Caco-2 (cell line): ENCODE results near the gene POGLUT2. TPM values are rescaled to one million over a fixed set of nuclear protein-coding genes. Genes with fewer than 3 reads are reported as not detected.

ENCODE experiments used
- BruUV-seq: library from RNA; stranded (reverse); fragments of 400-500 nt; replicated peaks from 2 replicates; lab custom pipeline; 2021; lab: Mats Ljungman, UMichigan
- CTCF ChIA-PET: fragments of 300-600 bp; sonication (Branson Sonifier 250); formaldehyde crosslinking; loops from one replicate; lab custom pipeline; 2022; ENCODE audit warnings: antibody characterized with exemption; lab: Charles Lee
- POLR2A ChIA-PET: fragments of 300-600 bp; sonication (Branson Sonifier 250); formaldehyde crosslinking; loops from one replicate; lab custom pipeline; 2022; ENCODE audit warnings: antibody characterized with exemption; lab: Charles Lee
- DNase-seq, 2 experiments: peaks; one replicate each; pipeline versions ENCODE4 v3.0.0 to v3.0.0-alpha.2; 2020 to 2022
- H3K27me3 ChIP-seq: replicated peaks from 2 replicates; pipeline ENCODE4 v1.6.0; 2011; ENCODE audit warnings: low read length; ENCODE audit not compliant: control insufficient read depth, insufficient read depth
- H3K36me3 ChIP-seq: 2 replicates; pipeline ENCODE4 v1.5.1; 2011; ENCODE audit warnings: low read length; ENCODE audit not compliant: control insufficient read depth, insufficient read depth
- H3K4me1 ChIP-seq: fragments of 250-450 bp; sonication (Bioruptor Pico); 2 replicates; pipeline ENCODE4 v1.5.1; 2020; ENCODE audit warnings: mild to moderate bottlenecking
- H3K4me3 ChIP-seq: 2 replicates; pipeline ENCODE4 v1.5.1; 2011; ENCODE audit warnings: low read depth, mild to moderate bottlenecking, control low read depth, low read length
- H3K9me3 ChIP-seq: fragments of 250-450 bp; sonication (Bioruptor Pico); 2 replicates; pipeline ENCODE4 v1.5.1; 2020; ENCODE audit warnings: mild to moderate bottlenecking, moderate library complexity
- H3K27ac Mint-ChIP-seq: one replicate; pipeline ENCODE4 v1.8.0; 2022; ENCODE audit warnings: mixed read lengths; ENCODE audit not compliant: unreplicated experiment
- H3K27me3 Mint-ChIP-seq: one replicate; pipeline ENCODE4 v1.8.0; 2022; ENCODE audit warnings: mixed read lengths; ENCODE audit not compliant: insufficient read depth, unreplicated experiment
- H3K36me3 Mint-ChIP-seq: one replicate; pipeline ENCODE4 v1.8.0; 2022; ENCODE audit warnings: mild to moderate bottlenecking, mixed read lengths; ENCODE audit not compliant: insufficient read depth, unreplicated experiment
- H3K4me1 Mint-ChIP-seq: one replicate; pipeline ENCODE4 v1.8.0; 2022; ENCODE audit warnings: low read depth, mixed read lengths; ENCODE audit not compliant: unreplicated experiment
- H3K4me3 Mint-ChIP-seq: one replicate; pipeline ENCODE4 v1.8.0; 2022; ENCODE audit warnings: mild to moderate bottlenecking, moderate library complexity, mixed read lengths; ENCODE audit not compliant: unreplicated experiment
- H3K9me3 Mint-ChIP-seq: one replicate; pipeline ENCODE4 v1.8.0; 2022; ENCODE audit warnings: mixed read lengths; ENCODE audit not compliant: unreplicated experiment
- intact Hi-C: fragments of 100-400 bp; cut with micrococcal nuclease; formaldehyde crosslinking; loops from one replicate; pipeline ENCODE4 v1.10.0; 2022; ENCODE audit not compliant: unreplicated experiment
- total RNA-seq: library from RNA; stranded (reverse); gene quantifications from 2 replicates; pipeline ENCODE4 v1.2.3, GENCODE V29; 2022
- TF ChIP-seq, protein P1 (sequence below), 2 experiments: fragments of 200-600 bp in 1 of 2; IDR thresholded peaks; 1 replicate in 1 of 2; 2 replicates in 1 of 2; pipeline versions ENCODE4 v1.5.1 to v1.8.0; 2011 to 2022; ENCODE audit warnings: antibody characterized with exemption in 1 of 2, control low read depth in 1 of 2, inconsistent platforms in 1 of 2, low read depth in 1 of 2, low read length in 1 of 2, mild to moderate bottlenecking in 1 of 2, moderate library complexity in 1 of 2; ENCODE audit not compliant: insufficient read depth in 1 of 2, severe bottlenecking in 1 of 2, unreplicated experiment in 1 of 2

The POGLUT2 gene
- total RNA-seq, 1 experiment from 2014 or later = 20.1 TPM

DNA sequence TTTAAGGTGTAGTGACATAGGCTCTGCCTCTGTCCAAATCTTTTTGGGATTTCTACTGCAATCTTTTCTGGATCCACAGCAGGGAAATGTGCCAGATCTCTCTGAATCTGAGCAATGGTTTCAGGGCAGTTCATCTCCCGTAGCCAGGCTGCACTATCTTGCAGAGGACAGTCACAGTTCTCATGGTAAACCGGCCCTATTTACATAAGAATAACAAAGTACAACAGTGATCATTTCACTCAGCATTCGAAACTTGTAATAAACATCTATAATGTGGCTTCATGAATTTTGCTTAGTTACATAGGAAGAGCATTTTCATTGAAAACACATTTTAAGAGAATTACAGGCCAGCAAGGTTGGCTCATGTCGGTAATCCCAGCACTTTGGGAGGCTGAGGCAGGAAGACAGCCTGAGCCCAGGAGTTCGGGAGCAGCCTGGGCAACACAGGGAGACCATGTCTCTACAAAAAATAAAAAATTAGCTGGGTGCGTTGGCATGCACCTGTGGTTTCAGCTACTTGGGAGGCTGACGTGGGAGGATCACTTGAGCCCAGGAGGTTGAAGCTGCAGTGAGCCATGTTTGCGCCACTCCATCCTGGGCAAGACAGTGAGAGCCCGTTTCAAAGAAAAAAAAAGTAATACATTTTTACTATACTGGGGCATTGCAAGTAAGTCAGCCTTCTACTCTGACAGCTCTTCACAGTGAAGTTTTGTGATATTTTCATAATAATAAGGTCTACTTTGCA, 5.0 kb downstream of the POGLUT2 start:
- H3K9me3 ChIP-seq = no peaks in the 10 kb centered on the region
- ChIA-PET POLR2A (no interaction called here), CTCF (no interaction called here)
- intact Hi-C loops = no loop called here
- Mint-ChIP-seq H3K4me3 (no peak overlapping the region), H3K9me3 (no peaks in the 10 kb centered on the region), H3K27ac (no peak overlapping the region), H3K36me3 (no peaks in the 10 kb centered on the region), H3K27me3 (no peaks in the 10 kb centered on the region), H3K4me1 (no peaks in the 10 kb centered on the region)
- DNase-seq = no peak
- TF ChIP-seq, protein P1, sequence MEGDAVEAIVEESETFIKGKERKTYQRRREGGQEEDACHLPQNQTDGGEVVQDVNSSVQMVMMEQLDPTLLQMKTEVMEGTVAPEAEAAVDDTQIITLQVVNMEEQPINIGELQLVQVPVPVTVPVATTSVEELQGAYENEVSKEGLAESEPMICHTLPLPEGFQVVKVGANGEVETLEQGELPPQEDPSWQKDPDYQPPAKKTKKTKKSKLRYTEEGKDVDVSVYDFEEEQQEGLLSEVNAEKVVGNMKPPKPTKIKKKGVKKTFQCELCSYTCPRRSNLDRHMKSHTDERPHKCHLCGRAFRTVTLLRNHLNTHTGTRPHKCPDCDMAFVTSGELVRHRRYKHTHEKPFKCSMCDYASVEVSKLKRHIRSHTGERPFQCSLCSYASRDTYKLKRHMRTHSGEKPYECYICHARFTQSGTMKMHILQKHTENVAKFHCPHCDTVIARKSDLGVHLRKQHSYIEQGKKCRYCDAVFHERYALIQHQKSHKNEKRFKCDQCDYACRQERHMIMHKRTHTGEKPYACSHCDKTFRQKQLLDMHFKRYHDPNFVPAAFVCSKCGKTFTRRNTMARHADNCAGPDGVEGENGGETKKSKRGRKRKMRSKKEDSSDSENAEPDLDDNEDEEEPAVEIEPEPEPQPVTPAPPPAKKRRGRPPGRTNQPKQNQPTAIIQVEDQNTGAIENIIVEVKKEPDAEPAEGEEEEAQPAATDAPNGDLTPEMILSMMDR (IDR thresholded peaks at IDR 0.05; ENCODE audit: insufficient read depth in 1 of 2, low read depth in 1 of 2, low read length in 1 of 2, severe bottlenecking in 1 of 2, unreplicated experiment in 1 of 2) = no peak
- no TSS peak for BruUV-seq
- no peaks in the 10 kb centered on the region for H3K4me1 ChIP-seq
- no peaks in the 10 kb centered on the region for H3K27me3 ChIP-seq
- no peak overlapping the region for H3K4me3 ChIP-seq
- H3K36me3 ChIP-seq = no peaks in the 10 kb centered on the region; the same call in 1 of the 2 replicates

DNA sequence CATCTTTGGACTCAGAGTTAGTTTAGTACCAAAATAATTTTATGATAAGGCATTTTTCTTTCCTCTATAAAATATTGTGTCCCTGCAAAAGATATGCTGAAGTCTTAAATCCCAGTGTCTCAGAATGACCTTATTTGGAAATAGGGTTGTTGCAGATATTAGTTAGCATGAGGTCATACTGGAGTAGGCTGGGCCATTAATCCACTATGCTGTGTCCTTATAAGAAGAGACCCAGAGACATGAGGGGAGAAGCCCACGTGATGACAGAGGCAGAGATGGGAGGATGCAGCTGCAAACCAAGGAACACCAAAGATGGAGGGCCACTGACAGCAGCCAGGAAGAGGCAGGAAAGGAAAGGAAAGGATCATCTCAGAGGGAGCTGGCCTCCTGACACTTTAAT, 6.4 kb downstream of the POGLUT2 start:
- TF ChIP-seq, protein P1 (IDR thresholded peaks at IDR 0.05; ENCODE audit: insufficient read depth in 1 of 2, low read depth in 1 of 2, low read length in 1 of 2, severe bottlenecking in 1 of 2, unreplicated experiment in 1 of 2) = no peak
- H3K4me3 ChIP-seq = no peak overlapping the region
- no peaks in the 10 kb centered on the region for H3K27me3 ChIP-seq
- Mint-ChIP-seq H3K36me3 (no peaks in the 10 kb centered on the region), H3K27me3 (no peaks in the 10 kb centered on the region), H3K27ac (no peak overlapping the region), H3K4me3 (no peak overlapping the region), H3K9me3 (no peaks in the 10 kb centered on the region), H3K4me1 (no peaks in the 10 kb centered on the region)
- BruUV-seq = no TSS peak
- intact Hi-C loops = no loop called here
- no peaks in the 10 kb centered on the region; the same call in 1 of the 2 replicates for H3K36me3 ChIP-seq
- ChIA-PET CTCF (no interaction called here), POLR2A (no interaction called here)
- no peaks in the 10 kb centered on the region for H3K4me1 ChIP-seq
- H3K9me3 ChIP-seq = no peaks in the 10 kb centered on the region
- DNase-seq = no peak

DNA sequence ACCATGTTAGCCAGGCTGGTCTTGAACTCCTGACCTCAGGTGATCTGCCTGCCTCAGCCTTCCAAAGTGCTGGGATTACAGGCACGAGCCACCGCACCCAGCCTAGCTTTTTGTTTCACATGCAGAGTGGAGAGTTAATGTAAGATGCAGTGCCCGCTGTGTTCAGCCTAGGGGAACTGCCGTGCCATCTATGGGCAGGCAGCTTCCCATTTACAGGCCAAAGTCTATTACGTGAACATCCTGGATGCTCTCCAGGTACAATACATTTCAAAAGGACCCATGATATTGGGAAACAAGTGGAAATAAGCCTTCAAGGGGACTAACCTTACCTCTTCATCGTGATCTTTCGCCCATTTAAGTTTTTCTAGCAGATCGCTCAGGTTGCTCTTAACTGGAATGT, 10.1 kb downstream of the POGLUT2 start:
- intact Hi-C loops = no loop called here
- no peaks in the 10 kb centered on the region for H3K4me1 Mint-ChIP-seq
- H3K4me3 ChIP-seq = no peak overlapping the region
- H3K9me3 ChIP-seq = no peaks in the 10 kb centered on the region
- no peaks in the 10 kb centered on the region for H3K36me3 Mint-ChIP-seq
- TF ChIP-seq, protein P1 (IDR thresholded peaks at IDR 0.05; ENCODE audit: insufficient read depth in 1 of 2, low read depth in 1 of 2, low read length in 1 of 2, severe bottlenecking in 1 of 2, unreplicated experiment in 1 of 2) = no peak
- H3K36me3 ChIP-seq = no peaks in the 10 kb centered on the region; the same call in 1 of the 2 replicates
- ChIA-PET CTCF (no interaction called here), POLR2A (no interaction called here)
- no peak for DNase-seq
- no peaks in the 10 kb centered on the region for H3K9me3 Mint-ChIP-seq
- no peak overlapping the region for H3K4me3 Mint-ChIP-seq
- no peaks in the 10 kb centered on the region for H3K4me1 ChIP-seq
- no peaks in the 10 kb centered on the region for H3K27me3 Mint-ChIP-seq
- no peaks in the 10 kb centered on the region for H3K27me3 ChIP-seq
- H3K27ac Mint-ChIP-seq = no peak overlapping the region
- no TSS peak for BruUV-seq
